Dendritic cell treated with granulocyte-macrophage colony-stimulating factor and Interleukin-4, amounts not matched to agents 40 ng/mL and 50 ng/mL, for 4 days (primary cell): ENCODE results near the gene PPL.

Experiments used
- H3K27ac Mint-ChIP-seq: one replicate; pipeline ENCODE4 v1.8.0; 2022; ENCODE audit warnings: mild to moderate bottlenecking, mixed read lengths
- H3K27me3 Mint-ChIP-seq: one replicate; pipeline ENCODE4 v1.8.0; 2022; ENCODE audit warnings: mild to moderate bottlenecking, mixed read lengths
- H3K36me3 Mint-ChIP-seq: one replicate; pipeline ENCODE4 v1.8.0; 2022; ENCODE audit warnings: low read depth, mixed read lengths
- H3K4me1 Mint-ChIP-seq: one replicate; pipeline ENCODE4 v1.8.0; 2022; ENCODE audit warnings: low read depth, mixed read lengths
- H3K4me3 Mint-ChIP-seq: one replicate; pipeline ENCODE4 v1.8.0; 2022; ENCODE audit warnings: mild to moderate bottlenecking, moderate library complexity, mixed read lengths
- H3K9me3 Mint-ChIP-seq: one replicate; pipeline ENCODE4 v1.8.0; 2022; ENCODE audit warnings: mixed read lengths
- intact Hi-C: fragments of 100-400 bp; cut with micrococcal nuclease; formaldehyde crosslinking; loops from one replicate; pipeline ENCODE4 v1.15.0; 2022

The PPL gene

GRCh38 chr16:4886151-4886550 lies 50.8 kb downstream of the PPL start:
- no peaks in the 10 kb centered on the region for H3K9me3 Mint-ChIP-seq
- H3K27ac Mint-ChIP-seq, result no peak overlapping the region
- no peak overlapping the region for H3K4me3 Mint-ChIP-seq
- no peaks in the 10 kb centered on the region for H3K4me1 Mint-ChIP-seq
- intact Hi-C loops, result no loop called here
- H3K27me3 Mint-ChIP-seq, result no peaks in the 10 kb centered on the region
- peaks cover 90% of the 10 kb centered on the region for H3K36me3 Mint-ChIP-seq

GRCh38 chr16:4884972-4885874 lies 51.7 kb downstream of the PPL start:
- H3K27me3 Mint-ChIP-seq, result no peaks in the 10 kb centered on the region
- no peaks in the 10 kb centered on the region for H3K4me1 Mint-ChIP-seq
- intact Hi-C loops, result no loop called here
- H3K9me3 Mint-ChIP-seq, result no peaks in the 10 kb centered on the region
- H3K4me3 Mint-ChIP-seq, result no peak overlapping the region
- H3K27ac Mint-ChIP-seq, result no peak overlapping the region
- H3K36me3 Mint-ChIP-seq, result peaks cover 93% of the 10 kb centered on the region

DNA sequence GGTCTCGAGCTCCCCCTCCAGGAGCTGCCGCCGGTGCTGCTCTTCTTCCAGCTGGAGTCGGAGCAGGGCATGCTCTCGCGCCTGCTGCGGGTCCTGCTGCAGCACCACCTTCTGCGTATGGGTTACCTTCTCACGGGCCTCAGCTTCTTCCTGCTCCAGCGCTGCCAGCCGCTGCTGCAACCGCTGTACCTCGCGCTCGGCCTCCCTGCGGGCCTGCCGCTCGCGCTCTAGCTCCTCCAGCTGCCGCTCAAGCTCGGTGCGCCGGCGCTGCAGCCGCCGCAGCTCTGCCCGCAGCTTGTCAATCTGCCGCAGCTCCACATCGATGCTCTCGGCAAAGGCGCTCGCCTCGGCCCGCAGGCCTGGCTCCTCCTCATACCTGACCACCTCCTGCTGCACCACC lies 52.7 kb downstream of the PPL start:
- no peaks in the 10 kb centered on the region for H3K27me3 Mint-ChIP-seq
- no peaks in the 10 kb centered on the region for H3K9me3 Mint-ChIP-seq
- intact Hi-C loops, result no loop called here
- no peaks in the 10 kb centered on the region for H3K4me1 Mint-ChIP-seq
- no peak overlapping the region for H3K4me3 Mint-ChIP-seq
- no peak overlapping the region for H3K27ac Mint-ChIP-seq
- peaks cover 97% of the 10 kb centered on the region for H3K36me3 Mint-ChIP-seq

GRCh38 chr16:4883501-4883900 lies 53.4 kb downstream of the PPL start:
- peaks cover 100% of the 10 kb centered on the region for H3K36me3 Mint-ChIP-seq
- no peaks in the 10 kb centered on the region for H3K9me3 Mint-ChIP-seq

DNA sequence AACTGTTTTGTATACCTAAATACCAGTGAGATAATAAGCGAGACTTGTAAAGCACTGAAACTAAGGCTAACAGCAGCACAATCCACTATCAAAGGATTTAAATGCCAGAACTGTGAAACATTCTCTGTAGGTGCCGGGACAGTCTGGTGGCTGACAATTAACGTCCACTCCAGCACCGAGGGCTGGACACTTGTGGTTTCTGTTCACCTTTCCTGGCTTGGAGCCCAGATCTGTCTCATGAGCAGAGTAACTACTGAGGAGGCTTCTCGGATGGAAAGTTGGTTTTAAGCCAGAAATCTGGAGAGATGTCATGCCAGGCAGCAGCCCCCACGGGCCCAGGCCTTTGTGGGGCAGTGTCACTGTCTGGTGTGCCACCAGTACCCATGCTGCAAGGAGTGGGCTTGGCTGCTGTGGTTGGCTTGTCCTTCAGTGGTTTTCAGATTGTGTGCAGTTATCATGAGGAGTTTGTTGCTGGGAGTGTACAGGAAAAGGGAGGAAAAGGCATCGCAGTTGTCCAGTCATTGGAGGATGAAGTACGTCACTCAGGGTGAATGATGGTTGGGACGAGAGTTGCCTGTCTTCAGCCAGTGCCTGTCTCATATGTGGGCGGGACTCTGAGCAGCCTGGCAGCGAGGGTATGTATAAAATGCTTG lies 54.2 kb downstream of the PPL start:
- H3K9me3 Mint-ChIP-seq, result no peaks in the 10 kb centered on the region
- H3K27ac Mint-ChIP-seq, result no peak overlapping the region
- H3K4me3 Mint-ChIP-seq, result no peak overlapping the region
- H3K27me3 Mint-ChIP-seq, result no peaks in the 10 kb centered on the region
- H3K4me1 Mint-ChIP-seq, result no peaks in the 10 kb centered on the region
- intact Hi-C loops, result no loop called here
- peaks cover 100% of the 10 kb centered on the region for H3K36me3 Mint-ChIP-seq

More at GRCh38 chr16:4883501-4883900, 53.4 kb downstream of the PPL start:
- no peaks in the 10 kb centered on the region for H3K4me1 Mint-ChIP-seq
- no peaks in the 10 kb centered on the region for H3K27me3 Mint-ChIP-seq
- H3K4me3 Mint-ChIP-seq, result no peak overlapping the region
- no peak overlapping the region for H3K27ac Mint-ChIP-seq
- intact Hi-C loops, result no loop called here

- H3K27ac Mint-ChIP-seq, result no peak overlapping the region
- H3K4me1 Mint-ChIP-seq, result no peaks in the 10 kb centered on the region
- no peaks in the 10 kb centered on the region for H3K9me3 Mint-ChIP-seq
- H3K4me3 Mint-ChIP-seq, result no peak overlapping the region
- H3K27me3 Mint-ChIP-seq, result no peaks in the 10 kb centered on the region
- intact Hi-C loops, result no loop called here
- H3K36me3 Mint-ChIP-seq, result peaks cover 100% of the 10 kb centered on the region
These were observed 54.8 kb downstream of the PPL start for GRCh38 chr16:4882000-4882632.

DNA sequence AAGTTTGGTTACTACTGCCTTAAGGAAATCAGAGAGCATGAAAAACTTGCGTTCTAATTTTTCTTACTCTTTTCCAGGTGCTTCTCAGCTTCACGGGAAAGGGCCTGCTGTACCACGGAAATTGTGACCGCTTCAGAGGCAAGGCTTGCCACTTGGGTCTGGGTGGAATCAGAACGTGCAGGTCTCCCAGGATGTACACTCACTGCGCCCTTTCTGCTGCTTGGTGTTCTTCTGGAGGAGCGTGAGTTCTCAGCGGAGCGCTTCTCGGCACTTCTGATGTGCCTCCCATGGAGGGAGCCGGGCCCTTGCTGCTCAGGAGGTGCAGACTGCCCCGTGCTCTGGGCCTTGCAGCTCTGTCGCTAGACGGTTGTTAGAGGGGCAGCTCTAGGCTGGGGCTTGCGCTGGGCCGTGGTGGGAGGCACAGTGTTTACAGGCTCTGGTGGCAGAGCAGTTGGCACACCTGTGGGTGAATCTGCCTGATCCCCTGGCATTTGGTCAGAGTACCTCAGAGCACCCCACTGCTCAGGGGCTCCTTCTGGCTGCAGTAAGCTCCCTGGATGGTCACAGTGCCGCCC lies 56.9 kb downstream of the PPL start:
- Mint-ChIP-seq H3K4me3 (no peak overlapping the region), H3K27ac (no peak overlapping the region), H3K4me1 (no peaks in the 10 kb centered on the region), H3K27me3 (no peaks in the 10 kb centered on the region), H3K9me3 (no peaks in the 10 kb centered on the region), H3K36me3 (peaks cover 100% of the 10 kb centered on the region)
- intact Hi-C loops, result no loop called here

DNA sequence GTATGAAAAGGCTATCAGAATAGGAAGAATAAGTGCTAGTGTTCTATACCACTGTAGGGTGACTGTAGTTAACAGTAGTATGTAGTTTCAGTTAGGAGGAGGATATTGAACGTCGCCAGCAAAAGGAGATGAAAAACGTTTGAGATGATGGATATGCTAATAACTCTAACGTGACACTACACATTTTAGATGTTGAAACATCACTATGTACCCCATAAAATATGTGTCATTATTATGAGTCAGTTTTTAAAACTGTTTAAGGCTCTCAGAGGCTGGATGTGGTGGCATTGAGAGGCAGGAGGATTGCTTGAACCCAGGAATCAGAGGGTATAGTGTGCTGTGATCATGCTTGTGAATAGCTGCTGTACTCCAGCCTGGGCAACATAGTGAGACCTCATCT lies 57.9 kb downstream of the PPL start:
- Mint-ChIP-seq H3K27ac (no peak overlapping the region), H3K36me3 (peaks cover 100% of the 10 kb centered on the region), H3K9me3 (no peaks in the 10 kb centered on the region), H3K4me3 (no peak overlapping the region), H3K4me1 (no peaks in the 10 kb centered on the region), H3K27me3 (no peaks in the 10 kb centered on the region)
- intact Hi-C loops, result no loop called here

DNA sequence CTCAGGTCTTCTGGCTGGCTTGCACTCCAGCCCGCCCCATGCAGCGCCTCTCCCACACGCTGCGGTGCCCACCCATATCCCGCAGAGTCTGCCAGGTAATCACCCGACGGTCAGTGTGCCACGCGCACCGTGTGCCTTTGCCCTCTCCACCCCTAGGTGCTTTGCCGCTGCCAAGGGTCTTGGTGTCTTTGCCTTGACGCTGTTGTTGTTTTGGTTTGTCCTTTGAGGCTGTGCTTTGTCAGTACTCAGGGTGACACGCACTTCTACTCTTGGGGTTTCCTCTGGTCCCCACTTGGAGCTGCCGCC lies 59.6 kb downstream of the PPL start:
- Mint-ChIP-seq H3K27me3 (no peaks in the 10 kb centered on the region), H3K4me3 (no peak overlapping the region), H3K4me1 (no peaks in the 10 kb centered on the region), H3K27ac (no peak overlapping the region), H3K36me3 (peaks cover 100% of the 10 kb centered on the region), H3K9me3 (no peaks in the 10 kb centered on the region)
- intact Hi-C loops, result no loop called here

- Mint-ChIP-seq H3K27ac (no peak overlapping the region), H3K36me3 (peaks cover 100% of the 10 kb centered on the region), H3K4me3 (no peak overlapping the region), H3K27me3 (no peaks in the 10 kb centered on the region), H3K9me3 (no peaks in the 10 kb centered on the region), H3K4me1 (no peaks in the 10 kb centered on the region)
- intact Hi-C loops, result no loop called here
These were observed 60.1 kb downstream of the PPL start for GRCh38 chr16:4876646-4877379.

GRCh38 chr16:4874666-4875065 lies 62.3 kb downstream of the PPL start:
- no peaks in the 10 kb centered on the region for H3K9me3 Mint-ChIP-seq
- H3K27me3 Mint-ChIP-seq, result no peaks in the 10 kb centered on the region
- H3K27ac Mint-ChIP-seq, result no peak overlapping the region
- no peak overlapping the region for H3K4me3 Mint-ChIP-seq
- intact Hi-C loops, result no loop called here
- H3K4me1 Mint-ChIP-seq, result no peaks in the 10 kb centered on the region
- peaks cover 100% of the 10 kb centered on the region for H3K36me3 Mint-ChIP-seq

DNA sequence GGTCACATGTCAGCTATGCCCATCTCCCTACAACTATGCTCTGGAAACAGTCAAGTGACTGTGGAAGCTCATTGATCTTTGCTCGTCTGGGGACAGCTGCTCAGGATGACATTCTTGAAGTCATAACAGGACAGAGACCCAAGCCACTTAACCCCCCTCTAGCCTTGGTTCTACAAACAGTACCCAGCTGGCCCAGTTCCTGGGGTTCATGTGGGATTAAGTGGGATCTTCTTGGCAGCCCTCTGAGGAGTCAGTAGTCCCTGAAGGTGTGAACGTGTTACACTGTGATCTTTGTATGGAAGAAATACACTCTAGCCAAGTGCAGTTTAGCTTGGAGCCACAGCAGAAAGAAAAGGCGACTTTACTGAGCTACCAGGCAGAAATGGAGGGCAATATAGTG lies 63.9 kb downstream of the PPL start:
- Mint-ChIP-seq H3K27me3 (no peaks in the 10 kb centered on the region), H3K4me1 (no peaks in the 10 kb centered on the region), H3K27ac (no peak overlapping the region), H3K36me3 (peaks cover 100% of the 10 kb centered on the region), H3K9me3 (no peaks in the 10 kb centered on the region), H3K4me3 (no peak overlapping the region)
- intact Hi-C loops, result no loop called here

- no peak overlapping the region for H3K4me3 Mint-ChIP-seq
- no peaks in the 10 kb centered on the region for H3K27me3 Mint-ChIP-seq
- H3K9me3 Mint-ChIP-seq, result no peaks in the 10 kb centered on the region
- H3K4me1 Mint-ChIP-seq, result peaks cover 11% of the 10 kb centered on the region
- intact Hi-C loops, result no loop called here
- H3K27ac Mint-ChIP-seq, result no peak overlapping the region
- peaks cover 100% of the 10 kb centered on the region for H3K36me3 Mint-ChIP-seq
These were observed 65.9 kb downstream of the PPL start for GRCh38 chr16:4871071-4871470.
